Measurements from ENCODE around the gene SNAP47.

The SNAP47 gene

GRCh38 chr1:227769936-227770494, 34.8 kb downstream of the SNAP47 start:
- DNase-seq, result no peak

GRCh38 chr1:227770812-227771211, 35.6 kb downstream of the SNAP47 start:
- no peak for DNase-seq

- DNase-seq, result no peak
Measured at GRCh38 chr1:227771326-227771725, 36.1 kb downstream of the SNAP47 start.

DNA sequence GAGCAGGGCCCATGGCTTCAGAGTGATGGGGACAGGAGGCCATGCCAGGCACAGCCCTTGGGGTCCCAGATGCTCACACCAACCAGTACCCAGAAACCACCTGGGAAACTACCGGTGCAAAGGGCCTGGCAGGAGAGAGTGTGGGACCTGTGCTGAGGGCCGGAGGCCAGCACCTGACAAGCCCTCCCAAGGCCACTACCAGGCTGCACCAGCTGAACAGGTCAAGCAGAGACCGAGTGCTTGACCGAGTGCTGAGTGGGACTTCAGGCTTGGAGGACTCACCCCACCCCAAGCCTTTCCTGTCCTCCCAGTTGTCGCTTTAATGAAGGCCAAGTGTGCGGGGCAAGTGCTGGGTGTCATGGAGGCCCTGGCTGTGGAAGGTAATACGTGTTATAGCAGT, 36.5 kb downstream of the SNAP47 start:
- DNase-seq, result no peak

GRCh38 chr1:227773558-227773957, 38.3 kb downstream of the SNAP47 start:
- DNase-seq, result no peak

- no peak for DNase-seq
Measured at GRCh38 chr1:227774051-227774731, 39.0 kb downstream of the SNAP47 start.

- no peak for DNase-seq
Measured at GRCh38 chr1:227774821-227775661, 39.8 kb downstream of the SNAP47 start.

GRCh38 chr1:227775841-227776240, 40.6 kb downstream of the SNAP47 start:
- no peak for DNase-seq

- DNase-seq, result no peak
Measured at GRCh38 chr1:227776331-227776771, 41.1 kb downstream of the SNAP47 start.

- no peak for DNase-seq
Measured at GRCh38 chr1:227777156-227777555, 41.9 kb downstream of the SNAP47 start.

- no peak for DNase-seq
Measured at GRCh38 chr1:227777646-227778045, 42.4 kb downstream of the SNAP47 start.

GRCh38 chr1:227778401-227778947, 43.2 kb downstream of the SNAP47 start:
- DNase-seq, result no peak

GRCh38 chr1:227779021-227779441, 43.8 kb downstream of the SNAP47 start:
- DNase-seq, result no peak

GRCh38 chr1:227779685-227780084, 44.5 kb downstream of the SNAP47 start:
- no peak for DNase-seq

DNA sequence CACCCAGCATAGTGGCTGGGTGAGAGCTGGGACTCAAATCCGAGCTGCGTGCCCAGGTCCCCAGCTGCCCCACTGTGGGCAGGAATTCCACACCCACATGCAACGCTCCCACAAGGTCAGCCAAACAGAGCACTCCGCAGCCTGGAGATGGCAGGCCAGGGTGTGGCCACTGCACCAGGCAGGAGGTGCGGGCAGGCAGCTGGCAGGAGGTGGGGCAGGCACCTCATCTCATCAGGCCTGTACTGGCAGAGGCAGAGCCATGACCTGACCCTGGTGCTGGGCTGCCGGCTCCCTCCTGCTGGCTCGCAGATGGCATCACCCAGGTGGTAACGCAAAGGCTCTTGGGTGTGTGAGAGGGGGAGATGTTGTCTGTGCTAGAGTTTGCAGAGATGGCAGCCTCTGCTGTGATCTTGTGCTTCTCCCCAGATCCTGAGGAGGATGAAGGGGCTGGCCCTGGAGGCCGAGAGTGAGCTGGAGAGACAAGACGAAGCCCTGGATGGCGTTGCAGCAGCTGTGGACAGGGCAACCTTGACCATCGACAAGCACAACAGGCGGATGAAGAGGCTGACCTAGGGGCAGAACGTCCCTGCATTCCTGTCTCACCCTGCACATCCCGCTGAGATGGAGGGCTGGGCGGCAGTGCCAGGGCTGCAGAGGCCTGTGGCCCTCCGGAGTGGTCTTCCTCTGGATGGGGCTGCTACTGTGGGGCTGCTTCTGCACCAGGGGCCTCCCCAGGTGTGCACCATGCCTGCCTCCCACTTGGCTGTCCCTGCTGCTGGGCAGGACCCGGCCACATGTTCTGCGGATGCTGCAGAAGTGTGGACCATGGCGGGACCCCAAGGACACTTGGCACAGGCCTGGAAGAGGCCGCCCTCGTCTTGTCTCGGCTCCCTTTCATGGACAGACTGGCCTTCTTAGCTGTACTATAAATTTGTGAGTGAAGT, 45.1 kb downstream of the SNAP47 start:
- no peak for DNase-seq

DNA sequence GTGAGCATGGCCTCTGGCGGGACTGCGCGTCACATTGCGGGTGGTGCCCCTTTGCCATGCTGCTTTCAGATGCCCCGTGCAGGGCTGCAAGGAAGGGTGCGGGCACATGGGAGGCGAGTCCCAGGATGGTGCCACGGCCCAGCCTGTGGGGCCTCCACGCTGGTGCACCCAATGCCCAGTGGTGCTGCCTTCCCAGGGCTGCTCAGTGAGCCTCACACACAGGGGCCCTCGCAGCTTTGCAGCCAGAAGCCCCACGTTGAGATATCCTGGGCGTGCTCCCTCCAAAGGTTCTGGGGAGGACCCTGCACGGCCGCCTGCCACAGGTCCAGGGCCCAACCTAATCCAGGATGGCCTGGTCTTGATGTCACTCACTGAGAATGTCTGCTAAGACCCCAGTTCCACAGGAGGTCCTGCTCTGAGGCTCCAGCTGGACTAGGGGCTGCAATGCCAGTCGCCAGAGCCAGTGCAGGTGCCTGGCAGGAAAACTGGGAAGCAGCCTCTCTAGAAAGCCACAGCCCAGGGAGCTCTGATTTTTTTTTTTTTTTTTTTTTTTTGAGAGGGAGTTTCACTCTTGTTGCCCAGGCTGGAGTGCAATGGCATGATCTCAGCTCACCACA, 46.2 kb downstream of the SNAP47 start:
- no peak for DNase-seq

DNA sequence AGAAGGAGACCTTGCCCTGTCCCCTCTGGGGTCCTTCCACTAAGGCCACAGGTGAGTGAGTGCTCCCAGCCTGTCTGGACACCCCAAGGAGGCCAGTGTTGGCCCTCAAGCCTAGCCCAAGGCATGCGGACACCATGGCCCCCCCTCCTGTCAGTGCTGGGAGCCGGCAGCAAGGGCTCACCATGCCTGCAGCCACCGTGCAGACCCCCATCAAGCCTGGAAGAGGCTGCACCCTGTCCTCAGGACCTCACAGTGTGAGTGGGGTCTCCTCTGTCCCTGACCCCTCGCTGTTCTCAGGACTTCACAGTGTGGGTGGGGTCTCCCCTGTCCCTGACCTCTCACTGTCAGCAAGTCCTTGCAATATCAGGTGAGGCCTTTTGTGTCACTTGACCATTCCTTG, 47.0 kb downstream of the SNAP47 start:
- DNase-seq, result no peak

DNA sequence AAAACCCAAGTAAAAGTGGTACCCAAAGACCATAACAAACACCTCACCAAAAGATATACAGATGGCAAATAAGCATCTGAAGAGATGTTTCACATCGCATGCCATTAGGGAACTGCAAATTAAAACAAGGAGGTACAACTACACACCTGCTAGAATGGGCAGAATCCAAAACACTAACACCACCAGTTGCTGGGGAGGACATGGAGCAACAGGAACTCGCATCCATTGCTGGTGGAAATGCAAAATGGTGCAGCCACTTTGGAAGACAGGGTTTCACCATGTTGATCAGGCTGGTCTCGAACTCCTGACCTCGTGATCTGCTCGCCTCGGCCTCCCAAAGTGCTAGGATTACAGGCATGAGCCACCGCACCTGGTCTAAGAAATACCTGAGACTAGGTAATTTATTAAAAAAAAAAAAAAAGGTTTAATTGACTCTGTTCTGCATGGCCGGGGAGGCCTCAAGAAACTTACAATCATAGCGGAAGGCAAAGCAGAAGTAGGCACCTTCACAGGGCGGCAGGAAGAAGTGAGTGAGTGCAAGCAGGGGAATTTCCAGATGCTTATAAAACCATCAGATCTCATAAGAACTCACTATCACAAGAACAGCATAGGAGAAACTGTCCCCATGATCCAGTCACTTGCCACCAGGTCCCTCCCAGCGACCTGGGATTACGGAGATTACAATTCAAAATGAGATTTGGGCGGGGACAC, 50.0 kb downstream of the SNAP47 start:
- DNase-seq, result no peak

DNA sequence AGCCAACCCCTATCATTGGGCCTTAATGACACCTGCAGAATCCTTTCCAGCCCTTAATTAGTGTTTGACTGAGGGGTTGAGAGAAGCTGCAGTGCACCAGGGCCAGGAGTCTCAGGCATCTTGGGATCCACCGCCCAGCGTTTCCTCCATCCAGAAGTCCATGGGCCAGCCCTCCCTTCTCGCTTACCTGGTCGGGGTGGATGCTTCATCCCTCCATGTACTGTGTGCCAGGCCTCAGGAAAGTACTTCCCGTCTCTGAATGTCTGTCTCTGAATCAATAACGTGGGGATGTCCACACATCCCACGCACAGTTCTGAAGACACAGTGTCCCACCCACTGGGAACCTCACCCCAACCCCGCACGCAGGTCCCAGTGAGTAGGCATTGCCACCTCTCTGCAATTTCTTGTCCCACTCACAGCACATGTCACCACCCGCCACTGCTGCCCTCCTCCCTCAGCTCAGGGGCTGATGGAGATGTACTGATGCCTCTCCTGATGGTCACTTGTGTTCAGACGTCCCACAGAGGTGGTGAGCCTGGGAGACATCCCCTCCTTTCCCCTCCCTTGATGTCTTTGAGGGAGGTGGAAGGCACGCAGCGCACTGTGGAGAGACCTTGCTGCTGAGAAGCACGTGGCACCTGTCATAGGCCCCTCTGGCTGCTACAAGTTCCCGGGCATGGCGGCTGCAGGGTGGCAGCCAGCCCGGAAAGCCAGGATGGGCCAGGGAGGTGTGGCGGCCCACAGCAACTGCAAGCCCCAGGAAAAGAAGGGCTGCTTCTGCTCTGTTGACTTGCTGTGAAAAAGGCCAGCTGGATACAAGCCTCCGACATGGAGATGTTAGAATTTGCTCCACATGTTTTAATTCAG, 50.8 kb downstream of the SNAP47 start:
- no peak for DNase-seq

Data from inflammatory macrophage (primary cell).